Kidney epithelial cell (primary cell): Measurements from ENCODE around the gene MYL9. TPM values are rescaled to one million over a fixed set of nuclear protein-coding genes. Genes with fewer than 3 reads are reported as not detected.
"Not testable (repeated sequence)": the region's sequence is repeated elsewhere in the genome, so short reads cannot be mapped to it uniquely, and the experiment has no call there.

ENCODE experiments used
- DNase-seq: peaks from one replicate; pipeline ENCODE4 v3.0.0-alpha.2; 2010; ENCODE audit warnings: low read depth
- H3K27me3 ChIP-seq: 2 replicates; pipeline ENCODE4 v1.6.0; 2011; ENCODE audit warnings: low read length; ENCODE audit not compliant: control insufficient read depth, insufficient read depth
- H3K36me3 ChIP-seq: 2 replicates; pipeline ENCODE4 v1.5.1; 2011; ENCODE audit warnings: low read length; ENCODE audit not compliant: control insufficient read depth, insufficient read depth
- H3K4me3 ChIP-seq: 2 replicates; pipeline ENCODE4 v1.5.1; 2011; ENCODE audit warnings: low read depth, mild to moderate bottlenecking, control low read depth, low read length
- total RNA-seq: library from RNA; depleted of rRNA; stranded (reverse); fragments of >200 nt; gene quantifications from 2 replicates; pipeline ENCODE4 v1.2.3, GENCODE V29; 2015
- TF ChIP-seq, protein P1 (sequence below): IDR thresholded peaks from 2 replicates; pipeline ENCODE4 v1.5.1; 2011; ENCODE audit warnings: mild to moderate bottlenecking, moderate library complexity, low read length, control low read depth, inconsistent platforms; ENCODE audit not compliant: insufficient read depth, poor library complexity, severe bottlenecking

MYL9 gene
- total RNA-seq, 1 donor from 2014 or later, result 58.5 TPM

DNA sequence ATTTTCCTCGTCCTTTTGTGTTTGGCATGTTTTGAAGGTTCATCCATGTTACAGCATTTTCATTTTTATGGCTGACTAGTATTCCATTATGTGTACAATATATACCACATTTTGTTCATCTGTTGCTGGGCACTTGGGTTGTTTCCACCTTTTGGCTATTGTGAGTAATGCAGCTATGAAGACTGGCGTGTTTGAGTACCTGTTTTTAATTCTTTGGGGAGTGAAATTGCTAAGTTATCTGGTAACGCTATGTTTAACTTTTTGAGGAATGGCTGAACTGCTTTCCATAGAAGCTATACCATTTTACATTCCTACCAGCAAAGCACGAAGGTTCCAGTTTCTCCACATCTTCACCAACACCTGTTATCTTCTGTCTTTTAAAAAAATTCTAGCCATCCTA is 37.0 kb upstream of the MYL9 start:
- Histone ChIP-seq H3K27me3 (no peaks in the 10 kb centered on the region), H3K4me3 (no peak overlapping the region), H3K36me3 (no peaks in the 10 kb centered on the region)
- DNase-seq, result no peak
- TF ChIP-seq, protein P1, sequence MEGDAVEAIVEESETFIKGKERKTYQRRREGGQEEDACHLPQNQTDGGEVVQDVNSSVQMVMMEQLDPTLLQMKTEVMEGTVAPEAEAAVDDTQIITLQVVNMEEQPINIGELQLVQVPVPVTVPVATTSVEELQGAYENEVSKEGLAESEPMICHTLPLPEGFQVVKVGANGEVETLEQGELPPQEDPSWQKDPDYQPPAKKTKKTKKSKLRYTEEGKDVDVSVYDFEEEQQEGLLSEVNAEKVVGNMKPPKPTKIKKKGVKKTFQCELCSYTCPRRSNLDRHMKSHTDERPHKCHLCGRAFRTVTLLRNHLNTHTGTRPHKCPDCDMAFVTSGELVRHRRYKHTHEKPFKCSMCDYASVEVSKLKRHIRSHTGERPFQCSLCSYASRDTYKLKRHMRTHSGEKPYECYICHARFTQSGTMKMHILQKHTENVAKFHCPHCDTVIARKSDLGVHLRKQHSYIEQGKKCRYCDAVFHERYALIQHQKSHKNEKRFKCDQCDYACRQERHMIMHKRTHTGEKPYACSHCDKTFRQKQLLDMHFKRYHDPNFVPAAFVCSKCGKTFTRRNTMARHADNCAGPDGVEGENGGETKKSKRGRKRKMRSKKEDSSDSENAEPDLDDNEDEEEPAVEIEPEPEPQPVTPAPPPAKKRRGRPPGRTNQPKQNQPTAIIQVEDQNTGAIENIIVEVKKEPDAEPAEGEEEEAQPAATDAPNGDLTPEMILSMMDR, result no peak

DNA sequence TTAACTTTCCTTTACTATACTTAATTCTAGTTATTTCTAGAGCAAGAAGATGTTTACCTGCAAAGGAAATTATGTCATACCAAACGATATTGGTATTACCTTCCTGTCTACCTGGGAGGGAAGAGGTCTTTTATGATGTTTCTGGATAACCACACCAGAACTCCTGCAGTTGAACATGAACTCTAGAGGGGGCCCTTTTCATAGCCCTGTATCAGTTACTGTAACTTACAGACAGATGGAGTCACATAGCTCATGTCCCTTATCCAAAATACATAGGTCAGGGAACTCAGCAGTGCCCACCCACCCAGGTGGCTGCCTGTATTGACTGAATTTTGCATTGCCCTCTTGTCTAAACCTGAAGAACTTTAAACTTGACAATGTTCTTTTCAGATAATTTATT is 35.1 kb upstream of the MYL9 start:
- TF ChIP-seq, protein P1, result peak; percentile 40
- no peaks in the 10 kb centered on the region for H3K36me3 ChIP-seq
- DNase-seq, result no peak
- no peaks in the 10 kb centered on the region for H3K27me3 ChIP-seq
- no peak overlapping the region for H3K4me3 ChIP-seq

DNA sequence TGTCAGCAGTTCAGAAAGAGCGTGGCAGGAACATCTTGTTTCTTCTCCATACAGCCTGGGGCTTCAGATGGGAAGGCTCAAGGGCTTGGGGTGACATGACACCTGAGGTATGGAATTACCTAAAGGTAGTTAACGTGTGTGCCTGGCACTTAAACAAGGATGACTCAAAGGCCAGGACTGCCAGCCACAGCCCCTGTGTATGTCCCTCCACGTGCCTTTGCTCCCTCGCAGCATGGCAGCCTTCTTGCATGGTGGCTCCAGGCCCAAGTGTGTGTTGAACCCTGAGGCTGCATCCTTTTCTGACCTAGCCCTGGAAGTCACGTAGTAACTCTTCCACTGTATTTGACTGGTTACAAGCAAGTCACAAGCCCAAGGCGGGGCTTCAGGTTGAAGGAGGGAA is 33.6 kb upstream of the MYL9 start:
- H3K36me3 ChIP-seq, result no peaks in the 10 kb centered on the region
- no peak for DNase-seq

DNA sequence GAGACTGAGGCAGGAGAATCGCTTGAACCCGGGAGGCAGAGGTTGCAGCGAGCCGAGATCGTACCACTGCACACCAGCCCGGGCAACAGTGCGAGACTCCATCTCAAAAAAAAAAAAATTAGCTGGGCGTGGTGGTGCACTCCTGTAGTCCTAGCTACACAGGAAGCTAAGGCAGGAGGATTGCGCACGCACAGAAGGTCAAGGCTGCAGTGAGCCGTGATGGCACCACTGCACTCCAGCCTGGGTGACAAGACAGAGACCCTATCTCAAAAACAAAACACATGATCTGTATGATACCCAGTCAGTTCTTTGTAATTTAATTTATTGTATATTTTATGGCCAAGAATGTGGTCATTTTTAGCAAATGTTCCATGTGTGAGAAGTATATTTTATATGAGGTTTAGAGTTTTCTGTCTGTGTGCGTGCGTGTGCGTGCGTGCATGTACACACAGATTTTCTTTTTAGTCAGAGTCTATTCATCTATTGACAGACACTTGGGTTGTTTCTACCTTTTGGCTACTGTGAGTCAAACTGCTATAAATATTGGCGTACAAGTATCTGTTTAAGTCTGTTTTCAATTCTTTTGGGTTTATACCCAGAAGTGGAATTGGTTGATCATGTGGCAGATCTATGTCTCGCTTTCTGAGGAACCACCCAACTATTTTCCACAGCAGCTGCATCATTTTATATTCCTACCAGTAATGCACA is 22.2 kb upstream of the MYL9 start:
- no peak for DNase-seq
- H3K27me3 ChIP-seq, result no peaks in the 10 kb centered on the region
- H3K36me3 ChIP-seq, result peaks cover 5% of the 10 kb centered on the region
- TF ChIP-seq, protein P1, result no peak
- no peak overlapping the region for H3K4me3 ChIP-seq

More for the DNA sequence above, 33.6 kb upstream of the MYL9 start:
- TF ChIP-seq, protein P1, result no peak
- Histone ChIP-seq H3K27me3 (no peaks in the 10 kb centered on the region), H3K4me3 (no peak overlapping the region)

DNA sequence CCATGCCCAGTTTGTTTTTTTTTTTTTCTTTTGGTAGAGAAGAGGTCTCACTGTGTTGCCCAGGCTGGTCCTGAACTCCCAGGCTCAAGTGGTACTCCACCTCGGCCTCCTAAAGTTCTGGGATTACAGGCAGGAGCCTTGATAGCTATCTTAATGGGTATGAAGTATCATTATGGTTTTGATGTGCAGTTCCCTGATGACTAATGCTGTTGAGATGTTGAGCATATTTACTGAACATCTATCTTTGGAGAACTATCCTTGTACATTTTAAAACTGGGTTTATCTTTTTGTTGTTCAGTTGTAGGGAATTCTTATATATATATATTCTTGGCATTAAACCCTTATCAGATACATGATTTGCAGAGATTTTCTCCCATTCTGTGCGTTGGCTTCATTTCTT is 21.4 kb upstream of the MYL9 start:
- no peak for DNase-seq
- peaks cover 3% of the 10 kb centered on the region for H3K36me3 ChIP-seq
- no peaks in the 10 kb centered on the region for H3K27me3 ChIP-seq
- no peak overlapping the region for H3K4me3 ChIP-seq
- TF ChIP-seq, protein P1, result no peak

DNA sequence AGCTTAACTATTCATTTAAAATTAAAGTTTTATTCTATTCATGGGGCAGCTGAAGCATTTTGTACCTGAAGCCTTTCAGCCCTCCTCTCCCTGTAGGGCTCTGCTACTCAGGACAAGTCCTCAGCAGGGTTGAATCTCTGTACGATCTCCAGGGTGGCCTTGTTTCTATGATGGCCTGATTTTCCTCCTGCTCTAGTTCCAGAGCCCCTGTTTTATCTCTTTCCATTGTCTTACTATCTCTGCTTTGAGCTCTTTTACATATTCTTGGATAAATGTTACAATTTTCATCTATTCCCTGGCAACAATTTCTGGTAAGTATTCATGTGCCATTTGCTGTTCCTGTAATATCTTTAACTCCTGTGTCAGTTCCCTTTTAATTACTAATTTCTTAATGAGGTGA is 19.8 kb upstream of the MYL9 start:
- Histone ChIP-seq H3K36me3 (peaks cover 3% of the 10 kb centered on the region), H3K27me3 (no peaks in the 10 kb centered on the region), H3K4me3 (no peak overlapping the region)
- DNase-seq, result no peak
- TF ChIP-seq, protein P1, result no peak

DNA sequence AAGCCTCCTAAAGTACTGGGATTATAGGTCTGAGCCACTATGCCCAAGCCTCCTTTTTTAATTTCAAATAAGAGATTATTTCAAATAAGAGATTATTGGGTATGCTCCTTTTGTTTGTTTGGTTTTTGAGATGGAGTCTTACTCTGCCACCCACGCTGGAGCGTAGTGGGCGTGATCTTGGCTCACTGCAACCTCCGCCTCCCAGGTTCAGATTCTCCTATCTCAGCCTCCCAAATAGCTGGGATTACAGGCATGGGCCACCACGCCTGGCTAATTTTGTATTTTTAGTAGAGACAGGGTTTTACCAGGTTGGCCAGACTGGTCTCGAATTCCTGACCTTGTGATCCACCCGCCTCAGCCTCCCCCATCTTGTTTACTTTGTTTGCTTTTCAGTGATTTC is 18.9 kb upstream of the MYL9 start:
- not testable (repeated sequence) for H3K4me3 ChIP-seq, H3K27me3 ChIP-seq, DNase-seq, H3K36me3 ChIP-seq
